T-helper 17 cell (primary cell): ENCODE data around the gene MYL9. TPM values are rescaled to one million over a fixed set of nuclear protein-coding genes. Genes with fewer than 3 reads are reported as not detected.

Experiments
- ATAC-seq: fragments of 150-1000 bp; cut with Tn5 transposase; 2 replicates; pipeline ENCODE4 v1.10.0; 2021; ENCODE audit warnings: mild to moderate bottlenecking, moderate library complexity
- DNase-seq, 3 donors: peaks; one replicate each; pipeline versions ENCODE4 v3.0.0 to v3.0.0-alpha.2; 2020 to 2021
- H3K9me3 ChIP-seq: one replicate; pipeline ENCODE4 v1.7.0; 2013; ENCODE audit warnings: low read length, mild to moderate bottlenecking; ENCODE audit not compliant: control insufficient read depth, poor library complexity, severe bottlenecking
- H3K27ac Mint-ChIP-seq: one replicate; pipeline ENCODE4 v1.8.0; 2022; ENCODE audit warnings: mild to moderate bottlenecking, moderate library complexity, mixed read lengths
- H3K27me3 Mint-ChIP-seq: one replicate; pipeline ENCODE4 v1.8.0; 2022; ENCODE audit warnings: mixed read lengths
- H3K36me3 Mint-ChIP-seq: one replicate; pipeline ENCODE4 v1.8.0; 2022; ENCODE audit warnings: low read depth, mixed read lengths
- H3K4me1 Mint-ChIP-seq: one replicate; pipeline ENCODE4 v1.8.0; 2022; ENCODE audit warnings: mild to moderate bottlenecking, mixed read lengths
- H3K4me3 Mint-ChIP-seq: one replicate; pipeline ENCODE4 v1.8.0; 2022; ENCODE audit warnings: mild to moderate bottlenecking, moderate library complexity, mixed read lengths
- total RNA-seq, 4 donors: library from RNA in 2 of 4; stranded (reverse) in 2 of 4; gene quantifications; one replicate each; pipeline ENCODE4 v1.2.3 and lab custom pipeline; 2022 to 2026

MYL9 gene
- total RNA-seq, 2 donors from 2014 or later: 3.4 to 125 TPM

DNA sequence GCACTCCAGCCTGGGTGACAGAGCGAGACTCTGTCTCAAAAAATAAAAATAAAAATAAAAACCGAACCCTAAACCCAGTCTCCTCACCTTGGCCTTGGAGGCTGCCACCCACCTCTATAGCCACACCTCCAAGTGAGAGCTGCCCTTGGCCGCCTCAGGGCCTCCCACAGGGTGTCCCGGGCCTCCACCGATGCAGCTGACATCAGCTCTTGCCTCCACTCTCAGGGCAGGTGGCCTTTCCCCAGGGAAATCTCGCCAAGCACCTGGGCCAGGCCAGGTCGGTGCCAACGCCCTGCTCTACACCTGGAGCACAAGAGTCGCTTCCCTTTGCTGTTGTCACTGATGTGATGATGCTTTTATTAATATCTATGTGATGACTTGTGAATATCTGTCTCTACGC is 8.9 kb upstream of the MYL9 start:
- H3K36me3 Mint-ChIP-seq: no peaks in the 10 kb centered on the region
- H3K4me3 Mint-ChIP-seq: no peak overlapping the region
- DNase-seq (no peak), ATAC-seq (no peak)
- no peaks in the 10 kb centered on the region for H3K9me3 ChIP-seq
- H3K27me3 Mint-ChIP-seq: no peaks in the 10 kb centered on the region
- H3K27ac Mint-ChIP-seq: no peak overlapping the region
- no peaks in the 10 kb centered on the region for H3K4me1 Mint-ChIP-seq

DNA sequence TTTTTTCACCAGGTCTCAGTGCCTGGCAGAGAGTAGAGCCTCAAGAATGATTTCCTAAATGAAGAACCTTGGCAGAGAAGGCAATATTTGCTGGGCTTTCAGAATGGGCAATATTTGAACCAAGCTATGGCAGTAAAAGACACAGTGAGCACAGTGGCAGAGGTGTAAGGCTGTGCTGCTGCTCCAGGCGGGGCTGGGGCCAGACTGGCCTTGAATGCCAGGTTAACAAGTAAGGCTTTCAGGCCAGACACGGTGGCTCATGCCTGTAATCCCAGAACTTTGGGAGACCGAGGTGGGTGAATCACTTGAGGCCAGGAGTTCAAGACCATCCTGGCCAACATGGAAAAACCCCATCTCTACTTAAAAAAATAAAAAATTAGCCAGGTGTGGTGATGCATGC is 8.5 kb upstream of the MYL9 start:
- Mint-ChIP-seq H3K36me3 (no peaks in the 10 kb centered on the region), H3K27ac (no peak overlapping the region), H3K4me1 (no peaks in the 10 kb centered on the region), H3K27me3 (no peaks in the 10 kb centered on the region), H3K4me3 (no peak overlapping the region)
- DNase-seq (no peak), ATAC-seq (no peak)
- no peaks in the 10 kb centered on the region for H3K9me3 ChIP-seq

DNA sequence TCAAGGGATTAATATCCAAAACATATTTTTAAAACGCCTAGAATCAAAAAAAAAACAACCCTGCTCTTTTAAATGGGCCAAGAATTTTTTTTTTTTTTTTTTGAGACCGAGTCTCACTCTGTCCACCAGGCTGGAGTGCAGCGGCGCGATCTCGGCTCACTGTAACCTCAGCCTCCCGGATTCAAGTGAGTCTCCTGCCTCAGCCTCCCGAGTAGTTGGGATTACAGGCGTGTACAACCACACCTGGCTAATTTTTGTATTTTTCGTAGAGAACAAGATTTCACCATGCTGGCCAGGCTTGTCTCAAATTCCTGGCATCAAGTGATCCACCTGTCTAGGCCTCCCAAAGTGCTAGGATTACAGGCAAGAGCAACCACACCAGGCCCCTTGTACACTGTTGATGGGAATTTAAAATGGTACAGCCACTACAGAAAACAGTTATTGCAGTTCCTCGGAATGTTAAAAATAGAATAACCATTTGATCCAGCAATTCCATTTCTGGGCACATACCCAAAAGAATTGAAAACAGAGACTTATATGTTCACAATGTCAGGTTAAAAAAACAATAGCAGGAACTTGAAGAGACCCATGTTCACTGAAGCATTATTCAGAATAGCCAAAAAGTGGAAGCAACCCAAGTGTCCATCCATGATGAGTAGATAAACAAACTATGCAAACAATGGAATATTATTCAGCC is 3.1 kb upstream of the MYL9 start:
- Mint-ChIP-seq H3K36me3 (no peaks in the 10 kb centered on the region), H3K27me3 (no peaks in the 10 kb centered on the region), H3K4me3 (no peak overlapping the region), H3K4me1 (no peaks in the 10 kb centered on the region), H3K27ac (no peak overlapping the region)
- ATAC-seq (no peak), DNase-seq (no peak)
- no peaks in the 10 kb centered on the region for H3K9me3 ChIP-seq

DNA sequence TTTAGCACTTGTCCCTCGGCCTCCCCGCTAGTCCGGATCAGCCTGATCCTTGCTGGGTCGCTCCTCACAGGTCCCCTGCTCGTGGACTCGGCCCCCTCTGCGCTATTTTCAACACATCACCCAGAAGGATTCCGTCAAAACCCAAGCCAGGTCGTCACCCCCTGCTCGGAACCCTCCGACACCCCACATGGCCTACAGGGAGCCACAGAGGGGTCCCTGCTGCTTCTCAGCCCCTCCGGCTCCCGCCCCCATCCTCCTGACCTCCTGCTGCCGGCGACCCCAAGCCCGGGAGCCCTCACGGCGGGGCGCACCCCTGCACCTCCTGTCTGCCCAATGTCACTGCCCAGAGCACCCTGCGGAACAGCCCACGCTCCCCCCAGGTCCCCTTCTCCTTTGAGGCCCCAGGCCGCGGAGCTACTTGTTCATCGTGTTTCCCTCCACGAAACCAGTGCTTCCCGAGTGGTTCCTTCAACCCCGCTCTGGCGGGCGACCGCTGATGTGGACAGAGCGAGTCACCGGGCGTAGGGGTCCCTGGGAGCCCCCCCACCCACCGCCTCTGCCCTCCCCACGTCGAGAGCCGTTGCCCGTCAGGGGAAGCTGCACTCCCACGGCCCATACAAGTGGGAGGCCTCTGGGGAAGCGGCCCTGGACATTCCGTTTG is 638 bp upstream of the MYL9 start:
- Mint-ChIP-seq H3K4me1 (no peaks in the 10 kb centered on the region), H3K27ac (no peak overlapping the region), H3K36me3 (no peaks in the 10 kb centered on the region), H3K27me3 (no peaks in the 10 kb centered on the region), H3K4me3 (peak overlapping the region; percentile 5)
- no peaks in the 10 kb centered on the region for H3K9me3 ChIP-seq
- DNase-seq (no peak), ATAC-seq (no peak)

DNA sequence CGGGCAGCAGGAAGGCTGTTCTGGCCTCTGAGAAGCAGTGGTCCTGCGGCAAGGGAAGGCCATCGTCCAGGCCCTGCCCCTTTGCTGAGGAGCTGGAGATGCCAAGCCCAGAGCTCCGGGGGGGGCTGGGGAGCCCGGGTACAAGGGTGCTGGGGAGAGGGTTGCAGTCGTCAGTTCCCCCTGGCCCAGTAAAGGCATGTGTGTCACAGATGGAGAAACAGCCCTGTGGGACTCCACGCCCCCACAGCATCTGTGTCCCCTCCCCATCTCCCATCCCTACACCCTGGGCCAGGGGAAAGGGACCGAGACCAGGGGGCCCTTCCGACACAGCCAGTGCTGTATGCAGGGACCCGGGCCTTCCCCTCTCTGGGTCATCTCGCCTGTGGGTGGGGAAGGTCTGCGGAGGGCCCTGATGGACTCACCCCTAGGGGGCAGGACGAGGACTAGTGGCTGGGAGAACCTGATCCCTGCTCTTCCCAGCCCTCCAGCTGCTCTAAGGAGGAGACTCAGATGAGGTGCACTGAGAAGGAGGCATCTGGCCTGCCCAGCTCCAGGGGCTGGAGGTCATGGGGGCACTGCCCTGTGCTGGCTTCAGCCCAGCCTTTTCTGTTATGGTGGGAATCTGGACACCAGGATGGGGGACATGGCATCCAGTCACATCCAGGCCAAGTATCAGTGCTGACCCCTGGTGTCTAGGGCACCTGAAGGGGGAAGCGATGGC is 609 bp downstream of the MYL9 start:
- Mint-ChIP-seq H3K36me3 (no peaks in the 10 kb centered on the region), H3K27ac (no peak overlapping the region), H3K27me3 (no peaks in the 10 kb centered on the region), H3K4me3 (no peak overlapping the region), H3K4me1 (peaks cover 3% of the 10 kb centered on the region)
- H3K9me3 ChIP-seq: no peaks in the 10 kb centered on the region
- DNase-seq (no peak), ATAC-seq (no peak)

DNA sequence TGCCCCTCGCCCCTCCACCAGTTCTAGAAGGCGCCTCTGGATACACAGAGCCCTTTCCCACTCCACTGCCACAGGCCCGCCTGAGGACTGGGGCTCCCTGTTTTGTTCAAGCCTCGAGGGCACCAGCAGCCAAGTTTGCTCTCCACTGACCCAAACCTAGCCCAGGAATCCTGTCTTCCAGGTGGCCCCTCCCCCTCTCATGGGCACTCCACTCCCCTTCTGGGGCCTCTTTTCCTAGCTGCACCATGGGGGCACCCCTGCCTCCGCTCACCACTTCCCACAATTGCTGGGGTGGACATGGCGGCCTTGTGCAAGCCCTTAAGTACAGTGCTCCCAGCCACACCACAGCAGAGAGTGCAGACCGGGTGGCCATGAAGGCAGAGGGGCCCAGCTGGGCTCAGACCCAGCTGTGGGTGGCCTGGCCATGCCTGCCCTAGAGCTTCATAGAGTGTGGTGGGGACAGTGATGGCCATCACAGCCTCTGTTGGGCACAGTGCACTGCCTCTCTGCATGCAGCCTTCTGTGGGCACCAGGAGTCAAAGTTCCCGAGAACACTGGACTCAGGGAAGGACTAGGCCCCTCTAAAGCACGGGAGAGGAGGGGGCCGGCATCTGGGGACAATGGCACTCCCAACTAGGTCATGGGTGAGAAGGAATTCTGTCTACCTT is 1.3 kb downstream of the MYL9 start:
- Mint-ChIP-seq H3K4me3 (no peak overlapping the region), H3K27ac (peak overlapping the region; percentile 34), H3K36me3 (no peaks in the 10 kb centered on the region), H3K4me1 (peaks cover 3% of the 10 kb centered on the region), H3K27me3 (no peaks in the 10 kb centered on the region)
- no peak for ATAC-seq
- no peak for DNase-seq
- H3K9me3 ChIP-seq: no peaks in the 10 kb centered on the region

DNA sequence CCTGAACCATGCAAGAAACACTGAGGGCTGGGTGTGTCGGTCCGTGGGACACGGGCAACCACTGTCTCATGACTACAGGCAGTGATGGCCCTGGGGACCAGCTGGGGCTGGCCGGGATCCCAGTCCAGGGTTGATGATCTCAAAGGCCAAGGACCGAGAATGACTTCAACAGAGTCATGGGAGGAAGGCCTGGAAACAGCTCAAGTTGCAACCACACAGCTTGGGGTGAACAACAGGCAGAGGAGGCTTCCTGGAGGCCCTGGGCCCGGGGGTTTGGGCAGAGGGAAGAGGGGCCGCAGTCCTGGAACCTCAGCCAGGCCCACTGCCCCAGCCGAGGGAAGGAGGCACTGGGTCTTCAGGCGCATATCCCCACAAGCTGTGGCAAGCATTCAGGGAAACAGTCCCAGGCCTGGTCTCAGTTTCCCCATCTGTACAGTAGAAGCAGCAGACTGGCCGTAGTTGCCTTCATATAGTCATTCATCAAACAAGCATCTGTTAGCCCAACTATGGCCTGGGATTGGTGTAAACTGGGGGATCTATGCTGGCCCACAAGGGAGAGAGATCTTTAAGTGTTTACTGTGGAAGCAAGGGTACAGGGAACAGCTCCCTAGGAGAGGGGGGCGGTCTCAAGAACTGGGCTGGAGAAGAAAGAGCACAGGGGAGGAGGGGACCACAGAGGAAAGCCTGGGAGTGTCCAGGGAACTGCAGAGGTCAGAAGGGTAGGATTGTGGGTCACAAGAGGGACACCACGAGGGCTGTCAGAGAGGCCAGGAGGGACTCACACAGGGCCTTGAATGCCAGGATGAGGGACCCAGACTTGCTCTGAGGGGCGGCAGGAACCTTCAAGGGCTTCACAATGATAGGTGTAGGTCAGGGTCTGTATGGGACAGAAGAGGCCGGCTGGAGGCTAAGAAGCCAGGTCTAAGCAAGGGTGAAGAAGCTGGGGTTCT is 2.1 kb downstream of the MYL9 start:
- peaks cover 3% of the 10 kb centered on the region for H3K4me1 Mint-ChIP-seq
- peak overlapping the region; percentile 34 for H3K27ac Mint-ChIP-seq
- no peaks in the 10 kb centered on the region for H3K9me3 ChIP-seq
- no peak overlapping the region for H3K4me3 Mint-ChIP-seq
- DNase-seq (no peak), ATAC-seq (no peak)
- H3K36me3 Mint-ChIP-seq: no peaks in the 10 kb centered on the region
- no peaks in the 10 kb centered on the region for H3K27me3 Mint-ChIP-seq

DNA sequence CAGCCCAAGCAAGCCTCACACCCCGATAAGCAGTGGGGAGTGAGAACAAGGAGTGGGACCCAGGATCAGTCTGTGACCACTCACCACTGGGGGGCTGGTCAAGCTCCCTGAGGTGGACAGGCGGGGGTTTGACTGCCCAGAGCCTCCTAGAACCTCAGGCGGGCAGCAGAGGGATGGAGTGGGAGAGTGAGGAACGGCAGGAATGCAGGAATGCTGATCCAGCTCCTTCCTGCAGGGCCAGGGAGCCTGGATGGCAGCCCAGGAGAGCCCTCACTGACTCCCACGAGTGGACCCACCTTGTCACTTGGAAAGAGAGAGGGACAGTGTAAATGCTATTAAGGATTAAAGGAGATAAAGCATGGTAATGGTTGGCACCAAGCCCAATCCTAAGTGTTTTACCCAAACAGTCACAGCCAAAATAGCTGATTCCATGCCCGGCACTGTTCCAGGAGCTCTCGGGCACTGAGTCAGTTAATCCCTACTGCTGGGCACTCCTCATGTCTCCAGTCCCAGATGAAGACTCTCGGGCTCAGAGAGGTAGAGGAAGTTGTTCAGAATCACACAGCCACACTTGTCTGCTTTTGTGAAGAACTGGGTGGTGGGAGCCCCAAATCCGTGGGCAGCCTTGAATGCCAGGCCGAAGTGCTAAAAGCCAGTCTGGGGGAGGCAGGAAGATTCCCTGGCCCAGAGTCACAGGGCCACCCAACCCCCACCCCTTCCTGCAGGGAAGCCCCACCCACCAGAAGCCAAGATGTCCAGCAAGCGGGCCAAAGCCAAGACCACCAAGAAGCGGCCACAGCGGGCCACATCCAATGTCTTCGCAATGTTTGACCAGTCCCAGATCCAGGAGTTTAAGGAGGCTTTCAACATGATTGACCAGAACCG is 3.1 kb downstream of the MYL9 start:
- ATAC-seq (no peak), DNase-seq (no peak)
- Mint-ChIP-seq H3K4me3 (no peak overlapping the region), H3K36me3 (no peaks in the 10 kb centered on the region), H3K4me1 (peaks cover 3% of the 10 kb centered on the region), H3K27ac (peak overlapping the region; percentile 34), H3K27me3 (no peaks in the 10 kb centered on the region)
- no peaks in the 10 kb centered on the region for H3K9me3 ChIP-seq

DNA sequence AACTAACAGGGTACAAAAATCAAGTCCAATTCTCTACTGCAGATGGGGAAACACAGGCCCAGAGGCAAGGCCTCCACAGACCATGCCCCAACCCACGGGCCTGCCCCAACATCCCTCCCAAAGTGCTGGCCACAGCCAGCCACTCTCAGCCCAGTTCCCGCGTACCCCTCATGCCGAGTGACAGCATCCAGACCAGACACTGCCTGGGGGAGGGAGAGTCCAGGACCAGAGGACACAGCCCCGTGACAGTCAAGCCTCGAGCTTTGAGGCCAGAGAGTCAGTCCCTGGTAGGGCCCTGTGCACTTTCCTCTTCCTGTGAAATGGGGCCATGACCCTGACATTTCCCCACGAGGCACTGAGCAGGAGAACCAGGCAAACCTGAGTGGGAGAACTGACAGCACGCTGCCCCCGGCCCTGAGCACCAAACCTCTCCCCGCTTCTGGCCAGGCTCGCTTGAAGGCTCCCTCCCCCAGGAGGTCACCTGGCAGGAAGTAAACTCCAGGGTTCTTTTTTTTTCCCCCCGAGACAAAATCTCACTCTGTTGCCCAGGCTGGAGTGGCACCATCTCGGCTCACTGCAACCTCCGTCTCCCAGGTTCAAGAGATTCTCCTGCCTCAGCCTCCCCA is 4.9 kb downstream of the MYL9 start:
- Mint-ChIP-seq H3K36me3 (no peaks in the 10 kb centered on the region), H3K4me1 (peaks cover 5% of the 10 kb centered on the region), H3K4me3 (no peak overlapping the region), H3K27ac (no peak overlapping the region), H3K27me3 (no peaks in the 10 kb centered on the region)
- no peak for DNase-seq
- no peaks in the 10 kb centered on the region for H3K9me3 ChIP-seq
- no peak for ATAC-seq

DNA sequence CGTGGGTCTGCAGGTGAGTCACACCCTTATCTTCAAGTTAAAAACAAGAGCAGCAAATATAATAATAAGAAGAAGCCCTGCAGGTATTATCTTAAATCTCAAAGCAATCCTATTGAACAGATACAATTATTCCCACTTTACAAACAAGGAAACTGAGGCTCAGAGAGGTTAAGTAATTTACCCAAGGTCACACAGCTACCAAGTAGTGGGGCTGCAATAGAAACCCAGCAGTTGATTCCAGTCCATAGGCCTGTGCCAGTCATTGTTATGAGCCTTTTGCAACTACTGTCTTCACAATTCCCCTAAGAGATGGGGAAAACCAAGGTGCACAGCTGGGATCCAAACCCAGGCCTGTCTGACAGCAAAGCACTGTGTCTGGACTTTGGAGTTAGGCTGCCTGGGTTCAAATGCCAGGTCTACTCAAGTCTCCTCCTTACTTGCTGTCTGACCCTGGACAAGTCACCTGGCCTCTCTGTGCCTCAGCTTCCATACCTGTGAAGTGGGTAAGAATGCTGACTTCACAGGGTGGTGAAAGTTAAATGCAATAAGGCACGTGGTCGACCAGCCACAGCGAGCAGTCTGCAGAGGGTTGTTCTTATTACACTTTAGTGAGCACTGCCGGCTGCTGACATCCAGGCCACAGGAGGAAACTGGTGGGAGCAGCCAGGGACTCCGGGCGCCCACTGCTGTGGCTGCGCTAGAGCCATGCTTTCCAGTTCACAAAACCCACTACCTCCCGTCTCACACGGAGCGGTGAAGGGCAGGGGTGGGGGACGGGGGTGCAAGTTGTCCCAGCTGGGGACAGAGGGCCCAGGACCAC is 6.1 kb downstream of the MYL9 start:
- no peaks in the 10 kb centered on the region for H3K9me3 ChIP-seq
- H3K36me3 Mint-ChIP-seq: no peaks in the 10 kb centered on the region
- no peak for DNase-seq
- H3K27me3 Mint-ChIP-seq: no peaks in the 10 kb centered on the region
- H3K27ac Mint-ChIP-seq: no peak overlapping the region
- no peak overlapping the region for H3K4me3 Mint-ChIP-seq
- no peak for ATAC-seq
- H3K4me1 Mint-ChIP-seq: peaks cover 5% of the 10 kb centered on the region

DNA sequence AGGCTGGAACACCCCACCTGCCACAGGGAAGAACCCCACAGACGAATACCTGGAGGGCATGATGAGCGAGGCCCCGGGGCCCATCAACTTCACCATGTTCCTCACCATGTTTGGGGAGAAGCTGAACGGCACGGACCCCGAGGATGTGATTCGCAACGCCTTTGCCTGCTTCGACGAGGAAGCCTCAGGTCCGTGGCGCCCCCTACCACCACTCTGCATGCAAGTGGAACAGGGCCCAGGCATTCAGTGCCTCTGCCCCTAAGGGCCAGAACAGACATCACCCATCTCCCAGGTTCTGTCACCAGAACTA is 6.6 kb downstream of the MYL9 start:
- no peak overlapping the region for H3K4me3 Mint-ChIP-seq
- no peaks in the 10 kb centered on the region for H3K36me3 Mint-ChIP-seq
- H3K4me1 Mint-ChIP-seq: peaks cover 5% of the 10 kb centered on the region
- no peaks in the 10 kb centered on the region for H3K9me3 ChIP-seq
- DNase-seq: no peak
- no peak overlapping the region for H3K27ac Mint-ChIP-seq
- no peak for ATAC-seq
- no peaks in the 10 kb centered on the region for H3K27me3 Mint-ChIP-seq
